IPS DF 4.7 (cell line): ENCODE measurements around the gene DNAH10.

Source experiments
- DNase-seq: peaks from one replicate; pipeline ENCODE4 v3.0.0-alpha.2; 2013; ENCODE audit warnings: low spot score; ENCODE audit errors: extremely low read depth

Gene DNAH10

GRCh38 chr12:123933214-123933613, 171.1 kb downstream of the DNAH10 start:
- DNase-seq: no peak

GRCh38 chr12:123934016-123934620, 172.0 kb downstream of the DNAH10 start:
- no peak for DNase-seq

GRCh38 chr12:123934829-123935228, 172.7 kb downstream of the DNAH10 start:
- no peak for DNase-seq

- DNase-seq: no peak
Observed at GRCh38 chr12:123935956-123936355, 173.9 kb downstream of the DNAH10 start.

- DNase-seq: no peak
Observed at GRCh38 chr12:123936471-123936870, 174.4 kb downstream of the DNAH10 start.

GRCh38 chr12:123936956-123937706, 175.0 kb downstream of the DNAH10 start:
- no peak for DNase-seq

GRCh38 chr12:123937707-123938591, 175.8 kb downstream of the DNAH10 start:
- no peak for DNase-seq

GRCh38 chr12:123938679-123939480, 176.8 kb downstream of the DNAH10 start:
- DNase-seq: no peak

GRCh38 chr12:123939716-123940626, 177.9 kb downstream of the DNAH10 start:
- no peak for DNase-seq

- DNase-seq: no peak
Observed at GRCh38 chr12:123940627-123940966, 178.5 kb downstream of the DNAH10 start.

- no peak for DNase-seq
Observed at GRCh38 chr12:123941000-123941399, 178.9 kb downstream of the DNAH10 start.

GRCh38 chr12:123941624-123942237, 179.6 kb downstream of the DNAH10 start:
- no peak for DNase-seq

- no peak for DNase-seq
Observed at GRCh38 chr12:123942238-123942653, 180.1 kb downstream of the DNAH10 start.

GRCh38 chr12:123942911-123943648, 181.0 kb downstream of the DNAH10 start:
- DNase-seq: no peak

- DNase-seq: no peak
Observed at GRCh38 chr12:123943816-123944215, 181.7 kb downstream of the DNAH10 start.

- no peak for DNase-seq
Observed at GRCh38 chr12:123944696-123945095, 182.6 kb downstream of the DNAH10 start.

GRCh38 chr12:123945287-123946151, 183.4 kb downstream of the DNAH10 start:
- no peak for DNase-seq

GRCh38 chr12:123946152-123946515, 184.0 kb downstream of the DNAH10 start:
- DNase-seq: no peak
